GM20431 (cell line): Measurements from ENCODE around the gene SNPH.

Experiments used
- in situ Hi-C: fragments of 300-500 bp; cut with MseI, MboI; formaldehyde crosslinking; loops from one replicate; pipeline ENCODE4 v1.15.0; 2020; ENCODE audit warnings: low sequenced_read_pairs; ENCODE audit not compliant: unreplicated experiment

SNPH gene

DNA sequence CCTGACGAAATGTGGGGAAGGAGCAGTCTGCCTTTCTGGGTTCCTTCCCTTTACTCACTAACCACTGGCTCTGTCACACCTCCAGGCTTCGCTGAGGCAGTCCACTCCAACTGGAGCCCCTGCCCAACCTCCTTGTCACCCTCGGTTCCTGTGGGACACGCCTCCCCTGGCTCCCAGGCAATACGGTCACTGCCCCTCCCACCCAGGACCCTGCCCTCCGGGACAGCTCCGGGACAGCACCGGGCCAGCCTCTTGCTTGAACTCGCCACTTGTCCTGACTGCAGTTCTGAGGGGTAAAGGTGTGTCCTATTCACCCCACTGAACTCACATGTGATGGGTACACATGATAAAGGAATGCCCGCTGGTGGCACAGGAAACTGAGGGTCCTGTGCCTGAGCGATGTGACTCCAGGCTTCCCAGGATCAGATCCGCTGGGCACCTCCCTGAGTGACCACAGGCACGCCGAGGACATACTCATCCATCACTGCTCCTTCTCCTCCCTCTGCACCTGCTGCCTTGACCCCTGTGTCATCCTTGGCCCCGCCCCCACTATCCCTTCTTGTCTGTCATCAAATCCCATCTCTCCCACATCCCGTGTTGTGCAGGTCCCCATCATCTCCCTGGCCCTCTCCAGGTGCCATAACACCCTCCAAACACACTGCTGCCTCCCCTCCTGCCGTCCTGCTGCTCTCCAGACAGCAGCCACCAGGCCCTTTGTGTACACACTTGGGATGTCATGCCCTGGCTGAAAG, 55.0 kb downstream of the SNPH start:
- in situ Hi-C loops, result loop anchor here (25.0 kb wide), 1 partner anchor 116 kb away; no protein-coding TSS in a partner anchor

DNA sequence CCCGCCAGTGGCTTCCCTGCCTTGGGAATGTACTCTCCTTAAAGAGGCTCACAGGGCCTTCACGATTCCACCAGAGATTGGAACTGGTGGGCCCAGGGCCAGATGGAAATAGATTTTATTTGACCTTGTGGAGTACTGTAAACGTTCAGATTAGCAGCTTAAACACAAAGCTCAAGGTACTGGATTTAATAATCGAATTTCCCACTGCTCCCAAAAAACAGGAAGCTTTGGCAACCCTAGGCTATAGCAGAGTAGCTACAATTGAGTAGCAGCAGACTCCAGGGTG, 55.5 kb downstream of the SNPH start:
- in situ Hi-C loops, result loop anchor here (25.0 kb wide), 1 partner anchor 116 kb away; no protein-coding TSS in a partner anchor

DNA sequence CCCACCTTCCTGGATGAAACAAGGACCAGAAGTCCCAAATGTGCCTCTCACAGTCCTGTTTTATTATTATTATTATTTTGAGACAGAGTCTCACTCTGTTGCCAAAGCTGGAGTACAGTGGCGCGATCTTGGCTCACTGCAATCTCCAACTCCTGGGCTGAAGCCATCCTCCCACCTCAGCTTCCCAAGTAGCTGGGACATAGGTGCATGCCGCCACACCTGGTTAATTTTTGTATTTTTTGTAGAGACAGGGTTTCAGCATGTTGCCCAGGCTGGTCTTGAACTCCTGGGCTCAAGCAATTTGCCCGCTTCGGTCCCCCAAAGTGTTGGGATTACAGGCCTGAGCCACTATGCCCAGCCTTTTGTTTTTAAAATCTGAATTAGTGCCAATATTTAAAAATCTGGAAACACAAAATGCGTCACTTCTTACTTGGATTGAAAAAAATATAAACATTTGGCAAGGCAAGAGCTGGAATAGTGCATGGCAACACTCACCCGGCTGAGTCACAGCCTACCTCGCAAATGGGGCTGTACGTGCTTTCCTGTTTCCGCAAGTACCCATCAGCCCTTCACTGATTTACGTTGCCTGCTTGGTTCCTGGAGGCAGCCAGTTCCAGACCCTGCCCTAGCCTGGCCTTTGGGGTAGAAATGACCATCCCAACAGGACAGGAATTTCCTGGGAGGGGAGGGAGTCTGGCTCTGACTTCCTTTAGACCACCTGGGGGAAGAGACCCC, 56.6 kb downstream of the SNPH start:
- in situ Hi-C loops, result loop anchor here (25.0 kb wide), 1 partner anchor 115 kb away; no protein-coding TSS in a partner anchor

DNA sequence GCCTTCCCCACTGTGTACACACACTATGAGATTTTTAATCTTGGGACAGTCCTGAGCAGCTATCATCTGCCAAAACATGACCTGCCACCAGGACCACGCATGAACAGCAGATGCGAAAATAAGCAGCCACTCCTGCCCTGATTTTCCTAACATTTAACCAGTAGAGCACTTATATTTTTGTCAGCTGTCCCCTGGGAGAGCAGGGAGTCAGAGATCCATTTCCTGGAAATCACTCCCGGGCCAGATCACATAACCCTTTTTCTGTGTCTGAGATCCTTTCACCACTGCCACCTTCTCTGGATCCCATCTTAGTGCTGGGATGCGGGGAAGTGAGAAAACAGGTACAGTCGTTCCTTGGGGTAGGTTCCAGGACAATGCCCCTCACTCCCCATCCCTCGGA, 57.2 kb downstream of the SNPH start:
- in situ Hi-C loops, result loop anchor here (25.0 kb wide), 1 partner anchor 114 kb away; no protein-coding TSS in a partner anchor

DNA sequence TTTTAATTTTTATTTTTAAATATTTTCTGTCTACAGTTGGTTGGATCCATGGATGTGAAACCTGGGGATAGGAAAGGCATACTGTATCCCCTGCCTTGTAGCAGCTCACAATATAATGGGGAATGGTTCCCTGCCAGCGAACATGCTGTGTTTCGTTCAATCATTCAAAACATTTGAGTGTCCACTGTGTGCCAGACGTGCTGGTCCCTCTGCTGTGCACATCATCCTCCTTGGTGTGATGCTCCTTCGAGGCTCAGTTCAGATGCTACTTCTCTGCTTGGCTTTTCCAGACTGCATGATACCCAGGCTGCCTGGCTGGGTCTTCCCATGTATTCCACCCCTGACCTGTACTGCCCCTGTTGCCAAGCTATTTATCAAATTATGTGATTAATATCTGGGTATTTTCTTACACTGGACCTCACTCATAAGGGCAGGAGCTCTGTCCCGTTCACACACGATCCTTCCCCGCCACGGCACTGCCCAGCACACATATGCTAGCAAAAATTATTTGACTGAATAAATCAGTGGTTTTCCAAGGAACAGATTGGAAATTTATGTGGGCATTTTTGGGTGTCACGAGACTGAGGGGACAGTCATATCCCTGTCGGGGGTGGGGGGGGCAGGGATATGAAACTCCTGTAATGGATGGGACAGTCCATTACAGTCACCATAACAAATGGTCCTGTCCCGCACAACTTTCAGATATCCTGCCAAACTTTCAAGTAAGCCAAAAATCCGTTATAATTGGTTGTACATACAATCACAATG, 57.9 kb downstream of the SNPH start:
- in situ Hi-C loops, result loop anchor here (25.0 kb wide), 1 partner anchor 113 kb away; no protein-coding TSS in a partner anchor

DNA sequence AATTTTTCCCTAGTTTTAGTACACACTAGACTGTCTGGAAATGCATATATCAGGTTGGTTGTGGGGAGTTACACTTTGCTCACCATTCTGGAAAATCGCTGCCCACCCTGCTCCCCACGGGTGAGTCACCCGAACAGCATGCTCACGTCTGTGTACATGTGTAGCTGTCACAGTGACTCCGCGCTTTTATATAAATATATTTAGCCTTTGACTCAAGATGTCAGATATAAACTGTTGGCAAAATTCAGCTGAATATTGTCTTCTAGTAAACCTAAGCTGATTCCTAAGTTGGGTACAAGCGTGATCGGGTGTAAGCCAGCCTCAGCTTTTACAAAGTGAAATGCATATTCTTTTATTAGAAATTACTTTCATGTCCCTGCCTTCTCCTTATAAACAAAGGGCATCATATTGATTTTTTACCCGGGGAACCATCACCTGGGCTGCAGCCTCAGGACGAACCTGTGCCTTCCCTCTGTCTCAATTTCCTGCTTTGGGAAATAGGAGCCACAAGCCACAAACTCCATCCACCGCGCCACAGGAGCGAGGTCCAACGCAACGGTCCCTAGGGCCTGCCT, 58.6 kb downstream of the SNPH start:
- in situ Hi-C loops, result loop anchor here (25.0 kb wide), 1 partner anchor 113 kb away; no protein-coding TSS in a partner anchor

DNA sequence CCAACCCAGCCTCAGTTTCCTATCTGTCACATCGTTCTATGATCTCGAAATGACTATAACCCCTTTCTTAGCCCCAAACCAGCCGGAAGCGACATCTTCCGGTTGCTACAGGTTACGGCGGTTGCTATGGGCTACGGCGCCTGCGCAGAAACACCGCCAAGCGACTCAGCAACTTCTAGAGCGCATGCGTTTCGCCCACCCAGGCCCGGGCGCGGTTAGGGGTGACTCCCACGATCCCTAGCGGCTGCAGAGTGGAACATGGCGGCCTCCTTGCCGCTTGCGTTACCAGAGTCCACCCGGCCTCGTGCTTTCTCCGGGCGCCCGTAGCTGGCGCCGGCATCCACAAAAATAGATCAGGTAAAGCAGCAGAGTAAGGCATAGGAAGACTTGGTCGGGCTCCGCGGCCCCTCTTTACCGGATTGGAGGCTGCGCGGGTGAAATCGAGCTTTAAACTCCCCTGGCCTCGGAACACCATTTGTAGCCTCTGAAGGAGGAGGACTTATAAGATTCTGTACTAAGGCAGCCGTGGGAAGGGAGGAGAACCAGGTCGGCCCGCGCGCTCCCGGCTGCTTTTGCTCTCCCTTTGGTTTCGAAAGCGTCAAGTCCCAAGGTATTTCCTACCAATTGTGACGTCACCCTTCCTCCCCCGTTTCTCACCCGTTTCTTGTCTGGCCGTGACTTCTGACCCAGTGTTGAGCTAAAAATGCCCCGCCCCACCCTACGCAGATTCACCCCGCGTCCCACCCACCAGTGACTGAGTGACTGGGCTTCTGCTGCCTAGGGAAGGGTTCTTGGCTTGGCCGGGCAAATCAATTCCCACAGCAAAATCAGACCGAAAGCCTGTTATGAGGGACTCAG, 59.3 kb downstream of the SNPH start:
- in situ Hi-C loops, result no loop called here

DNA sequence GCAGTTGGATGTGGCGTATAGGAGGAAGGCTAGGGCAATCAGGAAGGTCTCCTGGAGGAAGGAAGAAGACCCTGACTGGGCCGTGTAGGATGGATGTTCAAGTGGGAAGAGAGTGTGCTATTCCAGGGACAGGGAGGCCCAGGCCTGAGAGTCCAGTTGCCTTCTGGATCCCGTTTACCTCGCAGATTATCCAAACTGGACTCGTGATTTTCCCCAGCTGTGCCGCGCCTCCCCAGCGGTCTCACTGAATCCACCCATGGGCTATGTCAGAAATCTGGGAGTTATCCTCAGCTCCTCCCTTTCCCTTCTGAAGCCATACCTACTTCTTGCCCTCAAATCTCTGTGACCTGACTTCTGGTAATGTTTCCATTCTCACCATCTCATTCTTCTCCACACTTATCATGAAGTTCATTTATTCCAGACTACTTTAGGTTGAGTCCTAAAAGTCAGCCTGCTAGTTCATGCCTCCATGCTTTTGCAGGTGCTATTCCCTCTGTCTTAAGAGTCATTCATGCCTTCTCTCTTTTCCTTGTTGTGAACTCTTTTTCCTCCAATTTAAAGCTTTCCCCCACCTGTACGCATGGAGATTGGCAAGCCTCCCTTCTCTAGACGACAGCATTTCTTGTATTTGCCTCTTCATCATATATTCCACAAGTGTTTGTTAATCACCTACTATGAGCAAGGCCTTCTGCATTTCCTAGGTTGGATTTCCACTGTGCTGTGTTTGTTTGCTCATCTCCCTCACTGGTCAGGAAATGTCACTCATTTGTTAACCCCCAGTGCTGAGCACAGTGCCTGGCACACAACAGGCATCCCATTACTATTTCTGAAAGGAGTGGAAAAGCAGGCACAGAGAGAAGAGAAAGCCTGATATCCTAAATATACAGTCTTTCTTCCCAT, 60.2 kb downstream of the SNPH start:
- in situ Hi-C loops, result no loop called here

DNA sequence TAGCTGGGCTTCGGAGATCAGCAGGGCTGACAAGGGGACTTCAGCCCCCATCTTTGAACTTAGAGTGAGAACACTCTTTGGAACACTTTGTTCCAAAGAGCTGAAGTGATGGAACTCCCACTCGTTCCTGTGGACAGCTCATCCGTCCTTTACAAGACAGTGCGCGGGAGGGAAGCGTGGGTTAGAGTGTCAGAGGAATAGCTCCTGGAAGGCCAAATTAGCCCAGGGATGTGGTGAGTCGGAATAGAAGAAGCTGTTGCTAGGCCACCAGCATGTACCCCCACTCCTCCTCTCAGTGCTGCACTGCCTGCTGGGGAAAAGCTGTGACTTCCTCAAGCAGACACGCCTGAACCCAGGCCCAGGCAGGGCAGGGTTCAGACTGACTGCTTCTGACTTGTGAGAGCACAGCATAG, 61.2 kb downstream of the SNPH start:
- in situ Hi-C loops, result no loop called here

DNA sequence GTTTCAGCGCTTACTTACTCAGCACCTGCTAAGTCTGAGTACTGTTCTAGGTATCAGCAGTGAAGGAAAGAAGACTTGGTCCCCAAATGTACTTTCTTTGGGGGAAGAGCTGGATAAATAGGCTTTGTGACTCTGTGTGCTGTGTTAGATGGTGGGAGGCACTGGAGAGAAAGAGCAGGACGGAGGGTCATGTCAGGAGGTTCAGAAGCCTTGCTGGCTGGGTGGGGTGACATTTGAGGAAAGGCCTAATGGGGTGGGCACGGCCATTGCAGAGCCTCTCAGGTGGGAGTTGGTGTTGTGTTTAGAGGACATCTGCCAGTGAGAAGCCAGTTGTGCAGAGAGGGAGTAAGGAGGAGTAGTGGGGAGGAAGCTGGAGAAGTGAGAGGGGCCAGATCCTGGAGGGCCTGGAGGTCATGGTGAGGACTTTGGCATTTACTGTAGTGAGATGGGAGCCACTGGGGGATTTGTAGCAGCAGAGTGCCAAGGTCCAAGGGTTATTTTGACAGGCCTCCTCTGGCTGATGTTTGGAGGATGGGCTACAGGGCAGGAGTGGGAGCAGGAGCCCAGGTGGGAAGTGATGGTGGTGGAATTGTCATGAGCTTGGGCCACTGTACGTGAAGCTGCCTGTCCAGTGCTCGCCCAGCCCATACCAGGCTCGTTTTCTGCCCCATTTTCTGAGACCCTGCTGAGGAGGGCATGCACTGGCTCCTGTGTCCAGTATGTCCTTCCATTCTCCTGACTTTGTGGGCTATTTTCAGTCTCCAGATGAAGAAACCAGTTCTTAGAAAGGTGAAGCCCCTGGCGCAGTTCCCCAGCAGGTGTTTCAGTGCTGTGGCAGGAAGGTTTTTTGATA, 62.0 kb downstream of the SNPH start:
- in situ Hi-C loops, result no loop called here

DNA sequence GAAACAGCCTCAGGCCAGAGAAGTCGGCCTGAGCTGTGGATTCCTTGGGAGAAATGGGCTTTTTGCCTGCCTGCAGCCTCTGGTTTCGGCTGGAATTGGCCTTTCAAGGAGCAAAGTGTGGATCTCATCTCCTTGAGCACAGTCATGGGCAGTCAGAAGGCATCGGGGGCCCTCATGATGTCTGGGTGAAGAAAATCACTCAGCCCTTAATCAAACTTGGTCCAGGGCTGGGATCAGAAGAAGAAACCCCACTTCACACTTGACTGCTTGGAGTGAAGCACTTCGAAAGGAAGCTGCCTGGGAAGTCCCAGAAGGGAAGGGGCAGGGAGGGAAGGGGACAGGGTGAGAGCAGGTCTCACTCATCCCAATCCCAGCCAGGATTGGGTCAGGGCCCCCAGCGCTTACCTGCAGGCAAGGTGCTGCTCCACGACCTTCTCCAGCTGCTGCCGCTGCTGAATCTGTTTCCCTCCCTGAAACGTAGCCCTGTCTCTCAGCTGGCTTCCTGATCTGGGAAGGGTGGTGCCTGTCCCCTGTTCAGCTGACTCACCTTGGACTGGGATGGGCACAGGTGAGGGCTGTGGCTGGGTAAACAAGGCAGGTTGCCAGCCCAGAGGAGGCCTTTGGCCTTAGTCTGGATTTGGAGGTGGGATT, 62.7 kb downstream of the SNPH start, which contains the start of gene SDCBP2:
Gene SDCBP2, minus strand, starts transcription at position 460 of the 651 bp plus-strand sequence. CDS start 8,723 bp downstream, outside the sequence.
- in situ Hi-C loops, result no loop called here

DNA sequence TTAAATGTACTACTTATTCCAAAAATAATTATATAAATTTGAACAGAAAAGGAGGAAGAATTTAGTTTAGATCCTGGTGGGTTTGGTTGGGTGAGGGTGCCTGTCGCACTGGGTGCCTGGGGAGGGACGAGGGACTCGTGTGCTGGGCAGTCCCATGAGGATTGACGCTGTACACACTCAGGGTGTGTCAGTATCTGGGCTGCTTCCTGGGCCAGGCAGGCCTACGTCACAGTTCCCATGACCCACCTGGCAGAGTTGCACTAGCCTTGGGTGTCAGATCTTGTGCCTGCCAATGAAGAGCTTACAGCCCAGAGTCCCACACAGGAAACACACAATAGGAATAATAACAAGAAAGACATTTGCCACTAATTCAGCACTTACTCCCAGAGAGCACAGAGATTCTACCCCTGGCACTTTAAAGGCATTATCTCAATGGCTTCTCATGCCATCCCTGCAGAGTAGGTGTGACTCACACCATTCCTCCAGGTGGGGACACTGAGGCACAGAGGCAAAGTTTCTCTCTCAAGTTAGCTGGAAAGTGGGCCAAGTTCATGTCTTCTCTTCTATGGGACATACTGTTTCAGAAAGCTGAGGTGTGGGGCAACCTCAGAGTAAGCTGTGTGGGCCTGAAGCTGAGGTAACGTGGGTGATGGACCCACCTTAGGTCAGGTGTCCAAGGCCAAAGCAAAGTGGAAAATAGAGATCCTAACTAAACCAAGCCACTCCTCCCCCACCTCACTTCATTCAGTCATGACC, 64.2 kb downstream of the SNPH start:
- in situ Hi-C loops, result no loop called here

DNA sequence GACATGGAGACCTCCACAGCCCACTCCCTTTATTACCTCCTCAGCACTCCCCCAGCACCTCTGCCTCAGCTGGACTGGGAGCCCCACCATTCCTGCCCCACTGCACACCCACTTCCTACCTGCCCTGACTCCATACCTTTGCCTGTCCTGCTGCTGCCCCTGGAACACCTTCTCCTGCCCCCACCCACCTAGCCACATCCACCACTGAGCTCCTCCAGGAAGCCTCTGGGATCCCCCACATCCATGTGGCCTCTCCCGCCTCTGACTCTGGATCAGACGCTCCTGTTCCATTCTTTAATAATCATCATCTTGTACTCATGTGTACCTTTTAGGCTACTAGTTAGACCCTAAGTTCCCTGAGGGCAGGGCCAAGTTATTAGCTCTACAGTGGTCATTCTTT, 65.0 kb downstream of the SNPH start:
- in situ Hi-C loops, result no loop called here

DNA sequence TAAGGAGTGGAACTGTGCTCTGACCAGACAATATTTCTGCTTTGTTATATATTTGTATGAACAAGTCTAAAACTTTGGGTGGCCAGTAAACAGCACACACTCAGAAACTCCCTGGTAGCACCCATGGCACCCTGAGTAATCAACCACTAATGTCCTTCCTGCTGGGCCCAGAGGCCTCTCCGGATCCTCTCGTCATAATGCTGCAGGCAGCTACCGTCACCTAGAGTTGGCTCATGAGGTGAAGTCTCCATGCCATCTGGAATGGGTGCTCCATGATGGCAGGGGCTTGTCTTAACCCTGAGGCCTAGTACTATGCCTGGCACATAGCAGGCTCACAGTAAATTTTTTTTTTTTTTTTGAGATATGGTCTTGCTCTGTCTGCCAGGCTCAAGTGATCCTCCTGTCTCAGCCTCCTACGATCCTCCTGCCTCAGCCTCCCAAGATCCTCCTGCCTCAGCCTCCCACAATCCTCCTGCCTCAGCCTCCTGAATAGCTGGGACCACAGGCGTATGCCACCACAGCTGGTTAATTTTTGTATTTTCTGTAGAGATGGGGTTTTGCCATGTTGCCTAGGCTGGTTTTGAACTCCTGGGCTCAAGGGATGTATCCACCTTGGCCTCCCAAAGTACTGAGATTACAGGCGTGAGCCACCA, 65.8 kb downstream of the SNPH start:
- in situ Hi-C loops, result no loop called here

DNA sequence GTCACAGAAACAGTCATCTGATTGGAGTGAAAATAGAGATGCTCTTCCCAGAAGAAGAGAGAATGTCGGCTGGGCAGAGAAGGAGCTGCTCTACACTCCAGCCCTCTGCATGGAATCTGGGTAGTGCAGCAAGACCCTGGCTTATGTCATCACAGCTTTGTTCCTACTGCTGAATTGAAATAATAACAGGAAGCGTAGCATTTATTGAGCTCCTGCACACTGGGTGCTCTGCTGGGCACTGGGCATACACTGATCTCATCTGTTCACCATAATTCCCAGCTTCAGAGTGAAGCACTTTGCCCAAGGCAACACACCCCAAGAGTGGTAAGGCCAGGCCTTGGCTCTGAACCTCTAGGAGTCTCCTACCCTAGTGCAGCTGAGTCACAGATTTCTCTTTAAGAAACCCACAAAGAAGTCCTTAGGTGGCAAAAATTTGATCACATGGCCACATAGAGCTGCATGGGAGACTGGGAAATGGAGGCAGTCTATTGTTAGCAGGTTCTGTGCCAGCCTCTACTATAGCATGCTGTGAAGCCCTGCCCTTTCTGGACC, 66.7 kb downstream of the SNPH start:
- in situ Hi-C loops, result no loop called here
